NAMALWA (cell line): ENCODE results near the gene ATG2B.
A peak's percentile ranks its signal among the peaks of the same experiment; 100 is the strongest.

Experiments
- DNase-seq: peaks from one replicate; pipeline ENCODE4 v3.0.0-alpha.2; 2015; ENCODE audit warnings: low spot score

The ATG2B gene, protein sequence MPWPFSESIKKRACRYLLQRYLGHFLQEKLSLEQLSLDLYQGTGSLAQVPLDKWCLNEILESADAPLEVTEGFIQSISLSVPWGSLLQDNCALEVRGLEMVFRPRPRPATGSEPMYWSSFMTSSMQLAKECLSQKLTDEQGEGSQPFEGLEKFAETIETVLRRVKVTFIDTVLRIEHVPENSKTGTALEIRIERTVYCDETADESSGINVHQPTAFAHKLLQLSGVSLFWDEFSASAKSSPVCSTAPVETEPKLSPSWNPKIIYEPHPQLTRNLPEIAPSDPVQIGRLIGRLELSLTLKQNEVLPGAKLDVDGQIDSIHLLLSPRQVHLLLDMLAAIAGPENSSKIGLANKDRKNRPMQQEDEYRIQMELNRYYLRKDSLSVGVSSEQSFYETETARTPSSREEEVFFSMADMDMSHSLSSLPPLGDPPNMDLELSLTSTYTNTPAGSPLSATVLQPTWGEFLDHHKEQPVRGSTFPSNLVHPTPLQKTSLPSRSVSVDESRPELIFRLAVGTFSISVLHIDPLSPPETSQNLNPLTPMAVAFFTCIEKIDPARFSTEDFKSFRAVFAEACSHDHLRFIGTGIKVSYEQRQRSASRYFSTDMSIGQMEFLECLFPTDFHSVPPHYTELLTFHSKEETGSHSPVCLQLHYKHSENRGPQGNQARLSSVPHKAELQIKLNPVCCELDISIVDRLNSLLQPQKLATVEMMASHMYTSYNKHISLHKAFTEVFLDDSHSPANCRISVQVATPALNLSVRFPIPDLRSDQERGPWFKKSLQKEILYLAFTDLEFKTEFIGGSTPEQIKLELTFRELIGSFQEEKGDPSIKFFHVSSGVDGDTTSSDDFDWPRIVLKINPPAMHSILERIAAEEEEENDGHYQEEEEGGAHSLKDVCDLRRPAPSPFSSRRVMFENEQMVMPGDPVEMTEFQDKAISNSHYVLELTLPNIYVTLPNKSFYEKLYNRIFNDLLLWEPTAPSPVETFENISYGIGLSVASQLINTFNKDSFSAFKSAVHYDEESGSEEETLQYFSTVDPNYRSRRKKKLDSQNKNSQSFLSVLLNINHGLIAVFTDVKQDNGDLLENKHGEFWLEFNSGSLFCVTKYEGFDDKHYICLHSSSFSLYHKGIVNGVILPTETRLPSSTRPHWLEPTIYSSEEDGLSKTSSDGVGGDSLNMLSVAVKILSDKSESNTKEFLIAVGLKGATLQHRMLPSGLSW (N-terminal part only)

DNA sequence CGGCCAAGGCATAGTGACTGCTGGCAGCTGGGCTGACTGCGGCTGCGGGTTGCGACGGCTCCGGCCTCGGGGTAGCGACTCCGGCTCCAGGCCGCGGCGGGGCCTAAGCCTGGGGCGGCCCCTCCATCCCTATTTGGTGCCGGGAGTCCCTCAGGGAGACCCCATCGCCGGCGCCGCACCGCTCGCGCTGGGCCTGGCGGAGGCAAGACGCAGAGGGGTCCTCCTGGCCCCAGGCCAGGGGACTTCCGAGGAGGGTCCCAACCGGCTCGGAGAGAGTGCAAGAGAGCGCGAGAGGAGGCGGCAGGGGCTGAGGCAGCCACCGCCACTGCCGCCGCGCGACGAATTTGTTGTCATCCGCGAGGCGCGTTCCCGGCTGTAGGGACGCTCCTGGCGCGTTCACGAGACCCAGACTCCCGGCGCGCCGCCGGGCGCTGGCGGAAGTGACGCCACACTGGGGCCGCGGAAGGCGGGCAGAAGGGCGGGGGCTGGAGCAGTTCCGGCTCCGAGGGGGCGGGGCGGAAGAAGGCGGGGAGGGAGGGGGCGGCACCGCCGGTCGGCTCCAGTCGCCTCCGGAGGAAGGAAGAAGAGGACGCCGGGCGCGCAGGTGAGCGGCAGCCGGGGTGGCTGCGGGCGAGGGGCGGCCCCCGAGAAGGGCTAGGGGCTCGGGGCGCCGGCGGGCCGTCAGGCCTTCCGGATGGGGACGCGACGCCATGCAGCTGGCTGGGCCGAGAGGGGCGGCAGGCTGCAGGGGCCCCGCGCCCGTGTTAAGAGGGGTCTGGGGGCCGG, at the start of gene ATG2B, which contains the start of gene GSKIP:
Gene ATG2B (minus strand): TSS at position 377 of the 786 bp plus-strand sequence. CDS start 365 bp downstream, at position 12.
Gene GSKIP (plus strand): TSS at position 562 of the 786 bp plus-strand sequence. CDS start 18,722 bp downstream, outside the sequence.
- DNase-seq, result peak; percentile 96

DNA sequence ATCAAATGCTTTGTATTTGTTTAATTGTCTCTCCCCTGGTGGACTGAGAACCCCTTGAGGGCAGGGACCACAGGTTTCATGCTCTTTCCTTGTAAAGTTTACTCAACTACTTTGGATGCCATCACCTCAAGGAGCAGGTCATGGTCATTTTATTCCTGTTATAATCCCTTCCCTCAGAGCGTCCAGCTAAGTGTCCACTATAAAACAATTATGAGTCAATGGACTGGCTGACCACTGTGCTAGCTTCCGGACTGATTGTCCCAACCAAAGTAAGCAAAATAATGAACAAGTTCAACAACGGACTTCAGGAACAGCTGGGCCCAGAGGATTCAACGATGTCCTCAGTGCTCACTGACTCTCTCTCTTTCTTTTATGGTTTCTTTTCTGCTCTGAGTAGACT, 47.0 kb upstream of the ATG2B start:
- DNase-seq, result no peak

DNA sequence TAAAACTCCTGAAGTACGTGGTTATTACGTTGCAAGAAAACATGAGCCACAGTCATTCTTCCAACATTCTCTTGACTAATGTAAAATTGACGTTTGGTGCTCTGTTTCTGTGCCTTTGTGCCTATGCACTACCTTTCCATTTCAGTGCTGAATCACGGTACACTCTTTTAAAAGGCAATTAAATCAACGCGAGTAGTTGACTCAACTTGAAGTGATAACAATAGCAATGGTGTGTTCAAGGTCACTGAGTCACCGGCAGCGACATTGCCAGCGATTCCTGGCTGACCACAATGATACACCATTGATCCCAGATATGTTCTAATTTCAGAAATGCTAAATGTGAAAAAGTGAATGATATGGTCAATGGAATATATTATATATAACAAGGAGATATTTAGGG, 46.6 kb upstream of the ATG2B start:
- no peak for DNase-seq

DNA sequence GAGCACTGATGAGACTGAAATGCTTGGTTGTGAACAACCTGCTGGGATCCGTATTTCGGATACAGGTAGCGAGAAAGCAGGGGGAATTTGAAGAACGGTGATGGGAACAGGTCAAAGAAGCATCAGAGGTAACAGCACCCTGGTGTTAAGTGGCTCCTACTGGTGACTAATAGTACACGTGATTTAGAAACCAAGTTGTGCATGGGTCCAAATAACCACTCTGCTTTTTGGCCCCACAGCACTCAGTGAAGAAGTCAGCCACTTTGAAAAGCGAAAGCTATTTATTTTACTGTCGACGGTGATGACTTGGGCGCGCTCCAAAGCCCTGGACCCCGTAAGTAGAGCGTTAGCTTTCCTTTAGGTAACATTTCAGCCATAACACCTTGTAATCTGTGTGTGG, 45.5 kb upstream of the ATG2B start:
- no peak for DNase-seq

DNA sequence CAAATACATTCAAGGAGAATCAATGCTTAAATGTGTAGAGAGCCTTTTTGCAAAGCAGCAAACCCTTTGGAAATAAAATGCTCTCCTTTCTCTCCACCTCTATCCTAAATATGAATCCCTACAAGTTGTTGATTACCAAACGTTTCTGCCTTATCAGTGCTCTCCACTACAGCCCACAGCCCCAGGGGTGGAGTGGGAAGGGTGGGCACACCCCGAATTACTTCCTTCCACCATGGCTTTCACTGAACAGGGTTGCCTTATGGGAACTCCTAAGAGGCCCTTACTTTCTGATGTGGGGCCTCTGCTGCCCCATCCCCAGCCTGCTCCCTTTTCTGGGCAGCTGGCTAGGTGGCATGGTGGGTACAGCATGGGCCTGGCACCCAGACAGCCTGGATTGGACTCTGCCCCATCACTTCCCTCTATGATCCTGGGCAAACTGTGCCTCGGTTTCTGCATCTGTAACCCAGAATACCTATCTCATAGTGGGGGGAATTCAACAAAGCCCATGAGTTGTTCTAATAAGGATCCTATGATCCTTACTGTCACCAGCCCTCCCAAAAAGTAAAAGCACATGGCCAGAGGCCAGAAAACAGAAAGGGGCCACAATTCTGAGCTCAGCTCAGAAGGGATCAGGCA, 44.9 kb upstream of the ATG2B start:
- no peak for DNase-seq

DNA sequence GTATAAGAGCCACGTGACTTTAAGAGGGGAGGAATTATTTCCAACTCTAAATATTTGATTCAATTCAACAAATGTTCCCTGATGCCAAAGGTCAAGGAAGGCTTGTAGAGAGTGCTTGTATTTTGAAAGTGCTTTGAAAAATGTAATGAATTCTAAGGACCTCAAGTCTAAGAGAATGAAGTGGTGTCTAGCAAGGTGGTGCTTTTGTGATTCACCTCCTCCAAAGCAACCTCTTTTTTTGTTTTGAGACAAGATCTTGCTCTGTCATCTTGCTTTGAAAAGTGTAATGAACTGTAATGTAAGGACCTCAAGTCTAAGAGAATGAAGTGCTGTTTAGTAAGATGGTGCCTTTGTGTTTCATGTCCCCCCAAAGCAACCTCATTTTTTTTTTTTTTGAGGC, 42.5 kb upstream of the ATG2B start:
- no peak for DNase-seq

DNA sequence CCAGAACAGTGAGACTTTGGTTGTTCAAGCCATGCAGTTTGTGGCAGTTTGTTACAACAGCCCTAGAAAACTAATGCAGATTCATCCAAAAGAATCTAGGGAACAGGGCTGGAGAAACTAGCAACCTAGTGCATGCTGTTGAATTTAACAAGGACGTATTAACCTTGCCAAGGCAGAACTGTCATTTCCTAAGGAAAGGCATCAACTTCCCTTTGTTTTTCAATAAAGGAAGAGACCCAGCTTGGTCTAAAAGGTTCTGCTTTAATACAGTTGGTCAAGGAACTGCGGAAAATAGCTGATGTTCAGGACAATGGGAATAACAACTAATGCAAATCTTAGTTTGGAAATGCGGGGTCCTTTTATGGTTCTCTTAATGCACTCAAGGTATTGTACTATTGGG, 40.3 kb upstream of the ATG2B start:
- no peak for DNase-seq

DNA sequence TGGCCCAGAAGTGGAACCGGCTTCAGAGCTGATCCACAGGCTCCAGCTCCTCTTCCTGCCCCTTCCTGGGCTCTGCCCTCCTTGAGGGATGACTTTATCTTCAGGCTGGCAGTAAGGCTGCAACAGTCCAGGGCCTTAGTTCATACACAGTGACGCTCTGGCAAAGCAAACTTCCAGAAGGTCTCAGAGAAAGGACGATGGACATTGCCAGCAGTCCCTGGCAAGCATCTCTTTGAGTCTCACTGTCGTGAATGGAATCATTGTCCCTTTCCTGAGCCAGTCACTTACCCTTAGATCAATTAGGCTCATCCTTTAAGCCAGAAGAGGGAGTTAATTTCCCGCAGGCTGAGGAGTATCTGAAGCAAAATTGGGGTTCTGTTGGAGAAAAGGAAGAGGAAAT, 37.4 kb upstream of the ATG2B start:
- no peak for DNase-seq

DNA sequence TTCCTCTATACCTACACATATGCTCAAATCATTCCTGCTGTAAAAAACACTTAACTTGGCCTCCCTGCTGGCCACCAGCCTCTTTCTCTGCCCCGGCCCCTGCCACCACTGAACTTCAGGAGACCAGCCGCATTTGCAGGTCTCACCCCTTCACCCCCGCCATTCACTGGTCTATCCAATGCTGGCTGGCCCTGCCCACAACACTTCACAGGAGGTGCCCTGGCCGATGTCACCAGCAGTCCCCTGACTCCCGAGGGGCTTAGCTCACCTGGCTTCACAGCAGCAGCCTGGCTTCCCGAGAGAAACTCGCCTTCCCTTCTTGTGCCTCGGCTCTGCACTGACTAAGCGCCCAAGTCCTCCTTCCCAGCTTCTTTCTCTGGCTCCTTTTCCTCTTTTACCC, 36.3 kb upstream of the ATG2B start:
- no peak for DNase-seq

DNA sequence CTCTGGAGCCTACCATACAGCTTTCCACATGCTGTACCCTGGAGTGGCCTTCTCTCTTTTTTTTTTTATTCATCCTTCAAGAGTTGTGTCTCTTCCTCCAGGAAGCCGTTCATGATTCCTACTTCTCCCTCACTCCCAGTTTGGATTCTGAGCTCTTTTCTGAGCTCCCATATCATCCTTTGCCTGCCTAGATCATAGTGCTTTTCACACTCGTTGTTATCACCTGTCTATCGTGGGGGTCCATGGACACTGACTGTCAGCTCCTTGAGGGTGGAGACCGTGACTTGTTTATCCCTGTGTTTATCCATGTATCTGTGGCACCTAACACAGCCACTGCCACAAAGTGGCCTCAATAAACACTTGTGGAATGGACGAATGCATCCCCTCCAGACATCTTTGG, 35.8 kb upstream of the ATG2B start:
- no peak for DNase-seq

DNA sequence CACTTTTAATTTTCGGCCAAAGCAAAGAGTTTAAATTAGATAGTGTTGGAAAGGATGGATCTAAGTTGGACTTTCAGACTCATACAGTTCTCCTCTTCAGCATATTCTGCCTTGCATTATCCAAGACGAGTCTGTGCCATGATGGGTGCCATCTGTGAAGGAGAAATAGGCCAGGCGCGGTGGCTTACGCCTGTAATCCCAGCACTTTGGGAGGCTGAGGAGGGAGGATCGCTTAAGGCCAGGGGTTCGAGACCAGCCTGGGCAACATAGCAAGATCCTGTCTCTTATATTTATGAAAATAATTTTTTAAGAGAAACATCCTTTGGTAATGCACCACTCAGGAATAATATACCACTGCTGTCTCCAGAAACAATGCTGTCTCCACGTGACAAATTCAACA, 35.3 kb upstream of the ATG2B start:
- DNase-seq, result no peak

DNA sequence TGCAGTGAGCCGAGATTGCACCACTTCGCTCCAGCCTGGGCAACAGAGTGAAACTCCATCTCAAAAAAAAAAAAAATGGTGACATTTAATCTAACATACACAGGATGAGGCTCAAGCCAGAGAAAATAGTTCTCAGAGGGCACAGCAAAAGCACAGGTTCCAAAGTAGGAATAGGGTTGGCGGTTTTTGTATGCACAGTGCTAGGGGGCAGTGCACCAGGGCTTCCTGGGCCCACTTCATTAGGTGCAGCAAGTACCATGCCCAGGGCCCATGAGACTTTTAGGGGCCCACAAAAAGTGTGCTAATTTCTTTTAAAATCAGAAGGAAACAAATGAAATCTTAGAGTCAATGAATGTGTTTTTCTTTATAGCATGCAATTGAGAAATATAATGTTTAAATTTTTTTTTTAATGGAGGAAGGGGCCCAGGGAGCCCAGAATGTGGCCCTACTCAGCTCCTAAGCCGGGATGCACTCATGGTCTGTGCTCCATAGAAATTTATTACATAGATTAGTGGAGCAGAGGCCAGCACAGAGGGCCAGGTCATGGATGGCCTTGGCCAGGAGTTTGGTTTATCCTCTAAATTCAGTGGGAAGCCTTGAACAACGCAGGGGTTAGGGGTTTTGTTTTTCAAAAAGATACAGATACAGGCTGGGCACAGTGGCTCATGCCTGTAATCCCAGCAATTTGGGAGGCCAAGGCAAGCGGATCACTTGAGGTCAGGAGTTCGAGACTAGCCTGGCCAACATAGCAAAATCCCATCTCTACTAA, 31.1 kb upstream of the ATG2B start:
- DNase-seq, result no peak

DNA sequence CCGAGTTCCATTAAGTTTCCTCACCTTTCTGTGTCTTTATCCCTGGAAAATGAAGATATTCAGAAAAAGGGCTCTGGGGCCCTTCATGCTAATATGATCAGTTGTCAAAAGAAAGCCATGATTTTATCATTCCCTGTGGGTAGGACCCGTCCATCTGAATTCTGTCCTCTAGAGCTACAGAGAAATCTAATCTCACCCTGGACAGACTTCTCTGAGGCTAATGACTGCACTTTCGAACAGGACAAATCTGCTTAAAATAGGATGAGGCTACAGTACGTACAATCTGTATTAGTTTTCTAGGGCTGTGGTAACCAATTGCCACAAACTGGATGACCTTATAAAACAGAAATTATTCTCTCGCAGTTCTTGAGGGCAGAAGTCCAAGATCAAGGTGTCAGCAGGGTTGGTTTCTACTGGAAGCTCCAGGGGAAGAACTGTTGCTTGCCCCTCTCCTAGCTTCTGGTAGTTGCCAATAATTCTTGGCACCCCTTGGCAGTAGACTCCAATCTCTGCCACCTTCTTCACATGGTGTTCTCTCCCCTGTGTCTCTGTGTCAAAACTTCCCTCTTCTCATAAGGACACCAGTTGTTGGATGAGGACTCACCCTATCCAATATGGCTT, 30.0 kb upstream of the ATG2B start:
- DNase-seq, result no peak

DNA sequence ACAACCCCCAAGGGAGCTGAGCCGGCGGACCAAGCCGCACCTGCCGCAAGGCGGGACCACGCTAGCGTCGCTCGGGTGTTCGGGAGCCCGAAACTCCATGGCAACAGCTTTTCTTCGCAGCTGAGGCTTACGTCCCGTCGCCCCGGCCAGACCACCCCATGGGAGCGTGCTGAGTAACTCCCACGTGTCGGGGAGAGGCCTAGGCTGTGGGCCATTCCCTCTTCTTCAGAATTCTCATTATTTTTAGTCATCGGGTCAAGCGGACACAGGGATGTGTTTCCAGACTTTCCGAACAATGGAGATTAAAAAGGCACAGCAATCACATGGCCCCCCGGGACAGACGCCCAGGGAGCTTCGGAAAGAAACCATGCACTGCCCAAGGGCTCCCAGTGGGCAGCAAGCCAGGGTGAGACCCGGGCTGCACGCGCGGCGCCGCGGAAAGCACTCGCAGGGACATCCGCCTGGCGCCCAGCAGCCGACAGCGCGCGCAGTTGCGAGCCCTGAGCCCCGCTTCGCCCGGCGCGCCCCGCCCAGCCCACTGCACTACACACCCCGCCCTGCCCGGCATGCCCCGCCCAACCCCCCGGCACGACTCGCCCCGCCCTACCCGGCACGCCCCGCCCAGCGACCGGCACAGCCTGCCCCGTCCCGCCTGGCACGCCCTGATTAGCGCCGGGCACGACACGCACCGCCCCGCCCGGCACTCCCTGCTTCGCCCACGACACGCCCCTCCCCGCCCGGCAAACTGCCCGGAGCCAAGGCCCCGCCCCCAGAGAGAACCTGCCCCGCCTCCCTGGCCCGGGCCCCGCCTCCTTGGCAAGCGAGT, 28.4 kb upstream of the ATG2B start:
- DNase-seq, result peak; percentile 94

DNA sequence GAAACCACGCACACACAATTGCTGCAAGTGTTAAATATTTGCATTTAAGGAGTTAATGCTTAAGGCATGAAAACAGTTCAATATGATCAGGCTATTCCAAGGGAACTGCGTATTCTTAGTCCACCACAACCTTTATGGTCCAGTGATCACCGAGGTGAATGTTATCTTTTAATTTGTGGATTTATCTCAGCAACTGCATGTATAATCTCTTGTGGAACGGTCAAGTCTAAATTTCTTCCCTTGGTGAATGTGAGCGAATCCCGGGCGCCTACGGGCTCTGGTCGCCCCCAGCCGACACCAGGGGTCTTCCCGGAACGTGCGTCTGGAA, 27.8 kb upstream of the ATG2B start:
- DNase-seq, result no peak

DNA sequence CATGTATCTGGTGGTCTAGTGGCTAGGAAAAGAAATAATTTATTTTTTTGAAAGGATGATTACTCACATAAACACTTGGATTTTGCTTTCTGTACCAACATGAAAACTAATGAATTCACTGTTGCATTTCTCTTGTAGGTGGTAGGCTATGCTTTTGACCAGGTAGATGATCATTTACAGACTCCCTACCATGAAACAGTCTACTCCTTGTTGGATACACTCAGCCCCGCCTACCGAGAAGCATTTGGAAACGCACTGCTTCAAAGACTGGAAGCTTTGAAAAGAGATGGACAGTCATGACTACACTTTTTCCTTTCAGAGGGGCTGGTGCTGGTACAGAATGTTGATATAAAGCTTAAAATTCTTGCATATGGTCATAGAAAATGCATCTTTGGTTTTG, 22.2 kb upstream of the ATG2B start:
- DNase-seq, result no peak

DNA sequence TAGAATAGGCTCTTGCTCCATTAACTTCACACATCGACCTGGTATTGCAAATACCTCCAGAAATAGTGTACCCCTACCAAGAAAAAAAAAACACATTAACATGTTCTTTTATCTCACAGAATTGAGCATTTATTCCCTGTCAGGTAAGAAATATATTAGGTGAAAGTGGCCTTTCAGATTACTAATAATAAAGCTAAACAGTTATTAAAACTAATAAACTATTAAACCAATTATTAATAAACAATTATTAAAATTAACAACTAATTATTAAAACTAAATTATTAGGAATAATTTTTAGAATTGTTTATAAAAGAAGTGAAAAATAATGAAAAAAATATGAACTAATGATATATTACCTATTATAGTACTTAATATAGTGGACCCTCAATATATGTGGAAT, 21.6 kb upstream of the ATG2B start:
- DNase-seq, result no peak

DNA sequence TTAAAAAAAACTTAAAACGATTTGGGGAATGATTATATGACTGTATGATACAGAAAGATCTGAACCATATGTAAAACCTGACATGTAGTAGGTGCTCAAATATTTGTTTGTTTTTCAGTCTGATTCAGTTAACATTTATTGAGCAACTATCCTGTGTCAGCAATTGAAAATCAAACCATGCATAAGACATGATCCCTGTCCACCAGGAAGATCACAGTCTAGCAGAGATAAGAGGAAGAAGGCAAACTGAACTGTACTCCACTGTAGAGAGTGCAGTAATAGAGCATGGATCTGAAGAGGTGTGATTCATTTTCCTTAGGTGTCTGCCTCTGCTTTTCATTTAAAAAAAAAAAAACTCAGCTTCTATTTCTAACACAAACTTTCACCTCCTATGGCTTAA, 20.9 kb upstream of the ATG2B start:
- DNase-seq, result no peak

DNA sequence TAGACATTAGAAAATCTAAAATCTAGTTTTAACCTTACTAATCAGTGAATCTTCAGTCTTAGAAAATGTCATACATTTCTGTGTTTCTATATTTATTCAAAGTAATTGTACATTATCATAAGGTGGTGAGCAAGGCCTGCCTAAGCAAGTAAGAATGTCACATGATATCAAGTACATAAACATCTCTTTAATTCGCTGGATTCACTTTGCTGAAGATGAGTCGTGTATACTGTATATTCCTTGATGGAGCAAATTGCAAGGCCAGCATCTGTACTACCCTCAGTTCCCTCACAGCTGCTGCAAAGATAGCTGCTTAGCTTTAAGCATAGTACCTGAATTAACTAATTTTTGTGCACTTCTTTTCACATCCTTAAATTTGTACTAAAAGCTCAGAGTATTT, 20.3 kb upstream of the ATG2B start:
- DNase-seq, result no peak
